GM21515 (cell line): ENCODE results near the gene NAPA.

ENCODE experiments used
- ATAC-seq: cut with Tn5 transposase; IDR thresholded peaks from one replicate; pipeline ENCODE4 v1.9.1; 2021; ENCODE audit not compliant: unreplicated experiment

The NAPA gene

DNA sequence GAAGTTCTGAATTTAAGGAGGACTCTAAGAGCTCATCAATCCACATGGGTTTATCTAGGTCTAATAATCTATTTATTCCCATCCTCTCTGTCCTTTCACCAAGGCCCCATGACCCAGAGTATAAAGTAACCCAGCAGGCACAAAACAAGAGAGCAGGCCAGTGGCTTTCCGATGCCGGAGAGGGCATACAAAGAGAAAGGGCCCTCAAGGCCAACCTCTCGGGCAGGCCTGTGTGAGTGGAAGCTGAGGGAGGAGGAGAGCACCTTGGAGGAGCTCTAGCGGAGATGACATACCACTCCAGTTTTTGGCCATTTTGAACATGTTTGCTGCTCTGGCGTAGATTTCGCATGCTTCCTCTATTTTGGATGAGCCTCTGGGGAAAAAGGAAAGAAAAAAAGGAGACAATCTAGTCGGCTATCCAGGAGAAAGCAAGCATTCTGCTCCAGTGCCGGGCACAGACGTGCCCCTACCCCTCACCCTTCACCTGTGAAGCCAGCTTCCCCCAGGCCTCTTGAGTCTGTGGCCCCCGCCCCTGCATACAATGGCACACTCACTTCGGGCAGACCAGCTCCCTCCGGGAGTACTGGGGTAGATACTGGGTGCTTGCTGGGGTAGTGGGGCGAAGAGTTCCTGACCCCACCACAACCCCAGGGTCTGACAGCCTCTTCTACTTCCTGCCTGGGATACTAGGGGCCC is 11.6 kb downstream of the NAPA start:
- ATAC-seq: no peak

DNA sequence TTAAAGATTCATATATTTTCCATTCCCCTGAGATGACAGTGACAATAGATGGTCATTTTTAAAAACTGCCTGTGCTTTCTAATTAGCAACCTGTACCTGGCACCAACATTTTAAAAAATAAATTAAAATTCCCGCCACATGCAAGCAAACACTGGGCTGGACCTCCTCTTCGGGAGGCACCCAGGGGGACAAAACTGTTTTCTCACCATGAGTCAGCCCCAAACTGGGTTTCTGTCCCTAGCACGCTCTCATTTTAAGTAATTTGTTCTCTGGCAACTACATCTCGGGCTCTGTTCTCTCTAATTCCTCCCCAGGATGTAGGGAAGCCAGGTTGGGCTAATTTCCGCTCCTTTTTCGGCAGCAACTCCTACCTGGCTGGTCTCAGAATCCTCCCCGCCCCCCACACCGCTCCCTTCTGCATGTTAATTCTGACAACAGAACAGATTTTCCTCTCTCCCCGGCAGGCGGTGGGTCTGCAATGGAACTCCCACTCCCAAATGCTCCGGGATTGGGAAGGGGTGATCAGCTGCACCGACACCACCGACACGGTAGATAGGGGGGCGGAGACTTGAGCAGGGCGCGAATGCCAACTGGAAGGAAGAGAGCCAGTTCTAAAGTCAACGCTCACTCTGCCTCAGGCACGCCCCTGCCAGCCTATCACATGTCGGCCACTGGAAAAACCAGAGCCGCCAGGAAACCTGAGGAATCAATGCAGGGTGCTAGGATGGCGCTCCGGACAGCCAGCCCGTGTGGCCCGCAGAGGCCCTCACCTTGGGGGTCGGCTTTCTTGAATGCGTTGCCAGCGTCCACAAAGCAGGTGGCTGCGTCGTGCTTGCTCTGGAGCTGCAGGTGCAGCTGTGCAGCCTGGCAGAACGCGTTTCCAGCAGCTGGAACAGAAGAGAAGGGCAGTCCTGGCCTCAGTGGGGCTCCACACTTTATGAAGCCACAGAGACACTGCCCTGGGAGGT is 14.7 kb downstream of the NAPA start:
- ATAC-seq: no peak

DNA sequence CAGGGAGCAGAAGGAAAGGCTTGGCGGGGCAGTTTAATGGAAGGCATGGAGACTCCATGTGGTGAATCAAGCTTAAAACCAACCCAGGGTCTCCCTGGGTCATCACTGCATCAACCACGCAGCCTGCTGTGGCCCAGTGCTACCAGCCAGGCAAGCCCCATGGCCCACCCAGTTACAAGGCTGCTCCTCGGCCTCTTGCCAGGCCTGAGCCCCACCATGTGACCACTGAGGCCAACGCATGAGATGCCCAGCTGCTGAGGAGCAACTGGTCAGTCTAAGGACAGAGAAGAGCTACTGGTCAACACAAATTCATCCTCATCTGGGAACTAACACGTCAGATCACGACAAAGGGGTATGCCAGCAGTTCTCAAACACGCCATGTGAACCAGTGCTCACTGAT is 15.5 kb downstream of the NAPA start:
- ATAC-seq: no peak

DNA sequence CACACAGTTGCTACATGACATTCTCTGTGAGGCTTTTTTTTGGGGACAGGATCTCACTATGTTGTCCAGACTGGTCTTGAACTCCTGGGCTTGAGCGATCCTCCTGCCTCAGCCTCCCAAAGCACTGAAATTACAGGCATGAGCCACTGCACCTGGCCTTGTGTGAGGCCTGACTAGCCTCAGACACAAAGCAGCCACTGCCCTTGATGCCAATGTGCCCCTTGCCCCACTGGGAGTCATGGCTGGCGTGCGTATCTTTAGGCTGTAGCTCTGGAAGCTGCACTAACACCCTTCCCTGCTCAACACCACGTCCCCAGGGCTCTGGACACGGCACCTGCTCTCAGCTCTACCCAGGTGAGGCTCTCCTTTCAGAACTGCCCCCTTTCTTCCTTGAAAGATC is 16.3 kb downstream of the NAPA start:
- ATAC-seq: no peak

DNA sequence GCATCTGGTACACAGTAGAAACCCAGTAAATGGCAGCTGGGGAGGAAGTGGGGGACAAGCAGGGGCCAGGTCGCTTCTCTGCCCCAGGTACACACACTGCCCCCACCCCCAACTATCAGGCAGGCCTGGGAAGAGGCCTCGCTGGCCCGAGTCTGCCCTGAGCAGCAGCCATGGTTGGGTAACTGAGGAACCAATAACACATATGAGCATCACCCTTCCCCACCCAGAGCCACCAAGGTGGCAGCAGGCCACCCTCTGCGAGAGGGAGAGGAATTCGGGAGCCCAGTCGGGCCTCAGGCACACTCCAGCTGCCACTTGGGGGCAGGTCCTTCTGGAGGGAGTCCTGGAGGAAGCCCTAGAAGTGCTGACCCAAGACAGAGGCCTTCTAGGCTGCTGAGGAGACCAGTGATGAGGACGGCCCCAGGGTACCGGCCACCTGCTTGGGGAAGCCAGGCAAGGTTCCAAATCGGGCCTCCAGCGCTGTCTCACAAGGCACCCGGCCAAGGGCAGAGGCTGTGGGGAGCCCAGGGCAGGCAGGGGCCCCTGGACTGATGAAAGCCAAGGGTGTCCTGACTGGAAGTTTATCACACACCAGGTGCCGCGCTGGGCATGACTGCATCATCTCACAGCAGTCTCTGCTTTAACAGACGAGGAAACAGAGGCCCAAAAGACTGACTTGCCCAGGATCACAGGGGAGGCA is 16.9 kb downstream of the NAPA start:
- no peak for ATAC-seq

- ATAC-seq: no peak
Observed at GRCh38 chr19:47497050-47497766, 17.7 kb downstream of the NAPA start.

DNA sequence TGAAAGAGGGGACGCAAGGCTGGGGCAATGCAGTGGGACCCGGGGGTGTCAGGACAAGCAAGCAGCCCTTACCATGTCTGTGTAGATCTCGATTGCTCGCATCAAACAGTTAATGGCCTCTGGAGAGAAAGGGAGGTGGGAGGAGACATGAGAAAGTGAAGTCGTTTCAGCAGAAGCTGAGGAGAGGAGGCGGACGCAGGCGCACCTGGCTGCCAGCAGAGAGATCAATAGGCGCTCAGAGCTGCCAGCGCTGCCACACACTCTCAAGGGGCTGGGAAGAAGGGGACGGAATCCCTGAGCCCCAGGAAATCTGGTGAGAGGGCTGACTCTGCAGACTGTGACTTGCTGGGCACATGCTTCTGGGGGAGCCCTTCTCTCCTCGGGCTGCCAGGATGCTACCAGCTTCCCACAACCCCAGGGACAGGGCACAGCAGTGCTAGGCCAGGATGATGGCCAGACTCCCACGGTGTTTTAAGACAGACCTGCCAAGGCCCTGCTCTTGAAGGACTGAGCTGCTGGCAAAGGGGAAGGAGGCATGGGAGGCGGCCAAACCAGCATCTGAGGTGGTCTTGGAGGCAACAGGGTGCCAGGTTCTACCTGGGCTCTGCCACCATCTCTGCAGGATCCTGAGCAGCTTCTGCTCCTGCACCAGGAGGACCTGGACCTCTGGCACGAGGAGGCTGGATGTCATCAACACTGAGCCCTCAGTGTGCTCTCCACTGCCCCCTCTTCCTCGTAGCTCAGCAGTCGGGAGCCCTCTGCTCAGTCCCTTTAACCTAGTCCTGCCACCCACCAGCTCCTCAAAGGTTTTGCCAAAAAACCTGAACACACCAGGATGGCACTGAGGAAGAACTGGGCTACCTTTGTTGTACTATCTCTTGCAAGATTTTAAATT is 19.1 kb downstream of the NAPA start:
- no peak for ATAC-seq

DNA sequence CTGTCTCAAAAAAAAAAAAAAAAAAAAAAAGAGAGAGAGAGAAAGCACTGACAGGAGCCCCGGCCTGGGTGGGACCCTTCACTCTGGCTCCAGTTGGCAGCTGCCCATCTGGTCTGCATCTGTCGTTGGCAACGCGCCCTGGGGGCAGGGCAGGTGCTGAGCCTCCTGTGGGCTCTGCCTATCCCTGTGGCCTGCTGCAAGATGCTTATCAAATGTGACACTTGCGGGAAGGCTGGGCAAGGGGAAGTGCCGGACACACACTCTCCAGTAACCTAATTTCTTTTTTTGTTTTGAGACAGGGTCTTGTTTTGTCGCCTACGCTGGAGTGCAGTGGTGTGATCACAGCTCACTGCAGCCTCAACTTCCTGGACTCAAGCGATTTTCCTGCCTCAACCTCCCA is 20.1 kb downstream of the NAPA start:
- ATAC-seq: no peak

GRCh38 chr19:47494211-47494547 is 20.7 kb downstream of the NAPA start:
- ATAC-seq: no peak

DNA sequence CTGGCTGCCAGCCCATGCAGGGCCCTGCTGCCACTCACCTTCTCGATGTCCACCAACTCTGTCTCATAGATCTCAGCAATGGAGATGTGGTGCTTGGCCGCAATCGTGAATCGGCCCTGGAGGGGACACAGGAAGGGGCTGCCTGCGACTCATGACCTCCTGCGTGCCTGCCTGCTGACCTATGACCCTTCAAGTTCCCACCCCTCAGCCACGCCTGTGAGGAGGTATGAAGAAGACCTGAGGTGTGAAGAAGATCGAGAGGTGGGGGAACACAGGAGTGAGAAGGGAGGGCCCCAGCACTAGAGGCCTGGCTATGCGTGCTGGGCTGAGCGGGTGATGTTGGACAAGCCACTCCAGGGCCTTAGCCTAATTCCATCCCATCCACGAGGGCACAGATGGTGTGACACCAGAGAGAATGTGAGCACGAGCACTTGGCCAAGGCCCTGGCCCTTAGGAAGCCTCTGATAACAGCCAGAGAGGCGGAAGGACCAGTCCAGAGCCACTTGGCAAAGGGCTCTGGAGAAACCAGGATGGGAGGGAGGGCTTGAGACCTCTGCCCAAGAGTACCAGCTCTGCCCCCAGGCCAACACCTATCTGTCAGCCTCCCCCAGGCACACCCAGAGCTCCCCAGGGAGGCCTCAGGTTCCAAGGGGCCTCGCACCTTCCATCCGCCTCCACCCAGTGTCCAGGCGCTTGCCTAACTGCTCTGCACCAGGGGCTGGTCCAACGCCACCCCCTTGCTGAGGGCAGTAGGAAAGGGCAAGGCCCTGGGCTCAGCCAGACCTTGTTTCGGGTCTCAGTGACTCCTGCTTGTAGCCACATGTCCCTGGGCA is 21.3 kb downstream of the NAPA start:
- no peak for ATAC-seq

GRCh38 chr19:47492571-47493377 is 22.1 kb downstream of the NAPA start:
- no peak for ATAC-seq

DNA sequence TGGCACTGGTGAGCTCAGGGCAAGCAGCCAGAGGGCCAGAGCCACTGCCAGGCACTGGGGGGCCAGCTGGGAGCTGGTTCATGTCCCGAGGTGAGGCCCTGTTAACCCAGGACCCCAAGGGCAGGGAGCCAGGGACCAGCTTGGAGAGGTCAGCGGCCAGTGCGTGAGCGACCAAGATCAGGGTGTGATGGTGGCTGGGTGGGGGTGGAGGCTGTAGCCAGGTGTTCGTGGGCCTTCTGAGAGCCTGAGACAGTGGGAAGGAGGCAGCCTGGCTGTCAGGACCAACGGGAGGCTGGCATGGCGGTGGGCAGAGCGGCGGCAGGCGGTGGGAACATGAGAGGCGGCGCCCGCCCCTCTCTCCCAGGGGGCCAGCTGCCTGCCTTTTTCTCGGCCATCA is 22.7 kb downstream of the NAPA start:
- ATAC-seq: no peak

GRCh38 chr19:47491358-47492136 is 23.3 kb downstream of the NAPA start:
- ATAC-seq: no peak

DNA sequence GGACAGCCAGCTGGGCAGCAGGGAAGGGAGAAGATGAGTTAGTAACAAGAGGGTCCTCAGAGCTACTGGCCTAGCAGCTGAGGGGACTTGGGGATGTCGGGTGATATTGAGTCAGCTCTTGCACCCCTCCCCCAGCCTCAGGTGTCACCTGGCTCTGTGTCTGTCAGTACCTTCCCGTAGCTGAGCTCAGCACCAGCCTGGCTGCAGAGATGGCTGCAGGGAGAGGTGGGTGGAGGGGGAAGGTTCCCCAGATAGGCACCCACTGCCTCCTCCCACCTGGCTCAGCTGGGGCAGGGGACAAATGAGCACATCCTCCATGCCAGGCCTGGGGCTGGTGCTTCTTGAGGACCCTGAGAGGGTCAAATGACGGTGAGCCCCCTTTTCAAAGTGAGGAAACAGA is 24.0 kb downstream of the NAPA start:
- no peak for ATAC-seq

DNA sequence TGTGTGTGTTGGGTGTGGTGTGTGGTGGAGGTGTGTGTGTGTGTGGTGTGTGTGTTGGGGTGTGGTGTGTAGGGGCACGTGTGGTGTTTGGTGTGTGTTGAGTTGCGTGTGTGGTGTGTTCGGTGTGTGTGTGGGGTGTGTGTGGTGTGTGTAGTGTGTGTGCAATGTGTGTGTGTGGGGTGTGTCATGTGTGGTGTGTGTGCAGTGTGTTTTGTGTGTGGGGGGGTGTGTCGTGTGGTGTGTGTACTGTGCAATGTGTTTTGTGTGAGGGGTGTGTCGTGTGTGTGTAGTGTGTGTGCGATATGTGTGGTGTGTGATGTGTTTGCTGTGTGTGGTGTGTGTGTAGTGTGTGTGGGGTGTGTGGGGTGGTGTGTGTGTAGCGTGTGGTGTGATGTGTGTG is 24.8 kb downstream of the NAPA start:
- no peak for ATAC-seq

GRCh38 chr19:47489072-47489914 is 25.6 kb downstream of the NAPA start:
- ATAC-seq: no peak
